Activated naive CD4-positive, alpha-beta T cell treated with anti-CD3 and anti-CD28 coated beads, Interleukin-2, amount 50 U/mL, for 72 hours (primary cell): ENCODE results near the gene DES. TPM values are rescaled to one million over a fixed set of nuclear protein-coding genes. Genes with fewer than 3 reads are reported as not detected.

Experiments used
- ATAC-seq, 2 donors: fragments of 150-1000 bp; cut with Tn5 transposase; 2 replicates each; pipeline ENCODE4 v1.10.0; 2021; ENCODE audit warnings: mild to moderate bottlenecking in 2 of 2, moderate library complexity in 2 of 2
- DNase-seq, 2 donors: peaks; one replicate each; pipeline ENCODE4 v3.0.0; 2021 to 2022; ENCODE audit warnings: low spot score in 2 of 2
- H3K27ac Mint-ChIP-seq, 2 donors: one replicate each; pipeline ENCODE4 v1.8.0; 2022; ENCODE audit warnings: mild to moderate bottlenecking in 2 of 2, mixed read lengths in 2 of 2
- H3K36me3 Mint-ChIP-seq, 2 donors: one replicate each; pipeline ENCODE4 v1.8.0; 2022; ENCODE audit warnings: mixed read lengths in 2 of 2
- H3K9me3 Mint-ChIP-seq, 2 donors: one replicate each; pipeline ENCODE4 v1.8.0; 2022; ENCODE audit warnings: mixed read lengths in 2 of 2
- total RNA-seq, 2 donors: library from RNA; stranded (reverse); gene quantifications; one replicate each; pipeline ENCODE4 v1.2.3, GENCODE V29; 2022

The DES gene
- total RNA-seq, 2 donors from 2014 or later, result not detected

GRCh38 chr2:219426534-219427136, 8.5 kb downstream of the DES start:
- Mint-ChIP-seq H3K36me3 (no peaks in the 10 kb centered on the region), H3K9me3 (no peaks in the 10 kb centered on the region)
- no peak for ATAC-seq

DNA sequence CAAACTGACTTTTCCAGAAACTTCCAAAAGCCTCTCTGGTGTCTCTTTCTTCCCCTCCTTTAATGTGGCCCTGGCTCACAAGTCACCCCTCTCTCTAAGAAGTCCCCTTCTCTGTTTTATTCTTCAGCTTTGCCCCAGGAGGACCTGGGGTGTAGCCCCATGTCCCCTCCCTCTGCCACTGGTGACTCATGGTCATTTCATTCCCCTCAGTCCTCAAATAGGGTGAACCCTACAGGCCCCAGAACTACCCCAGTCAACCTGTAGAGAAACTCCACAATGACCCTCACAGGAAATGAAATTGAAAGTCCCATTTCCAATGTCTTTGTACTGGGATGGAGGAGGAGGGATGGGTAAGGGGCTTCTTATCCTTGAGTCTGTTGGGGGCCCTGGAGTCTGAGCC, 10.3 kb downstream of the DES start:
- no peak for ATAC-seq
- Mint-ChIP-seq H3K9me3 (no peaks in the 10 kb centered on the region), H3K36me3 (no peaks in the 10 kb centered on the region), H3K27ac (no peak overlapping the region)
- DNase-seq, result no peak

More at GRCh38 chr2:219426534-219427136, 8.5 kb downstream of the DES start:
- H3K27ac Mint-ChIP-seq, result no peak overlapping the region
- no peak for DNase-seq

GRCh38 chr2:219429958-219430606, 11.9 kb downstream of the DES start:
- ATAC-seq, result no peak
- no peak for DNase-seq

GRCh38 chr2:219430633-219431615, 12.7 kb downstream of the DES start:
- peak in 1 of 2 donors; percentile 41 for ATAC-seq
- DNase-seq, result no peak
- Mint-ChIP-seq H3K36me3 (no peaks in the 10 kb centered on the region), H3K9me3 (no peaks in the 10 kb centered on the region), H3K27ac (no peak overlapping the region)

More at GRCh38 chr2:219429958-219430606, 11.9 kb downstream of the DES start:
- Mint-ChIP-seq H3K9me3 (no peaks in the 10 kb centered on the region), H3K36me3 (no peaks in the 10 kb centered on the region), H3K27ac (no peak overlapping the region)

GRCh38 chr2:219433666-219434467, 15.7 kb downstream of the DES start:
- no peaks in the 10 kb centered on the region for H3K36me3 Mint-ChIP-seq
- peak in 1 of 2 donors; percentile 64 for DNase-seq

DNA sequence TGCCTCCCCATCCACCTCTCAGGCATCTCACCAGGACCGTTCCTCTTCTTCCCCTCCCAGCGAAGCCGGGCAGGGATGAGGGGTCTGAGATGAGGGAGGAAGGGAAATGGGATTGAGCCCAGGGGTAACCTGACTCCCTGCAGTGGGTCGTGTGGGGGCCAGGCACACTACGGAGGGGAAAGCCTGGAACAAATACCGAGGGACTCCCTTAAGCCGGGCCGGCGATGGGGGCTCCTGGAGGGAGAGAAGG, 16.2 kb downstream of the DES start:
- Mint-ChIP-seq H3K27ac (no peak overlapping the region), H3K9me3 (no peaks in the 10 kb centered on the region), H3K36me3 (no peaks in the 10 kb centered on the region)
- DNase-seq (no peak), ATAC-seq (no peak)

More at GRCh38 chr2:219433666-219434467, 15.7 kb downstream of the DES start:
- Mint-ChIP-seq H3K9me3 (no peaks in the 10 kb centered on the region), H3K27ac (no peak overlapping the region)
- peak; percentile 34 to 71 for ATAC-seq

DNA sequence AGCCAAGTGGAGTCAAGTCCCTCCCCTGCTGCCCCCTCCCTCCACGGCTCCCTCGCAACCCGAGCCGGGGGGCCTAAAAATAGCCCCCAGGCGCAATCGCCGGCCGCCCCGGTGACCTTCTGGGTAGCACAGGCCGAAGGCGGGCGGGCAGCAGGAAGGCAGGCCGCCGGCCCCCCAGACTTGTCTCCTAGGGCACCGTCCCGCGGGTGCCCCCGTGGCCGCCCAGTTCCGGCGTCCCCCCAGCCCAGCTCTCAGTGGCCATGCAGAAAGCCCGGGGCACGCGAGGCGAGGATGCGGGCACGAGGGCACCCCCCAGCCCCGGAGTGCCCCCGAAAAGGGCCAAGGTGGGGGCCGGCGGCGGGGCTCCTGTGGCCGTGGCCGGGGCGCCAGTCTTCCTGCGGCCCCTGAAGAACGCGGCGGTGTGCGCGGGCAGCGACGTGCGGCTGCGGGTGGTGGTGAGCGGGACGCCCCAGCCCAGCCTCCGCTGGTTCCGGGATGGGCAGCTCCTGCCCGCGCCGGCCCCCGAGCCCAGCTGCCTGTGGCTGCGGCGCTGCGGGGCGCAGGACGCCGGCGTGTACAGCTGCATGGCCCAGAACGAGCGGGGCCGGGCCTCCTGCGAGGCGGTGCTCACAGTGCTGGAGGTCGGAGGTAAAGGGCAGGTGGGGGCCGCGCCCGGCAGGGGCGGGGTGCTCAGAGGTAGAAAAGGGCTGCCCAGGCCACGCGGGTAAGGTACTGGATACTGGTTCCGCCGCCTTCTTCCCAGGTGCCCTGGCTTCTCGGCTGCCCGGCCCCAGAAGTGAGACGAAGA, 16.7 kb downstream of the DES start, which contains the start of gene SPEG:
Gene SPEG (plus strand): TSS at position 126 of the 808 bp plus-strand sequence. CDS start 135 bp downstream, at position 261.
- H3K36me3 Mint-ChIP-seq, result no peaks in the 10 kb centered on the region
- no peak for DNase-seq
- peak; percentile 23 to 33 for ATAC-seq
- H3K9me3 Mint-ChIP-seq, result no peaks in the 10 kb centered on the region
- no peak within 1 kb of the TSS for H3K27ac Mint-ChIP-seq

GRCh38 chr2:219435701-219436100, 17.5 kb downstream of the DES start:
- Mint-ChIP-seq H3K36me3 (no peaks in the 10 kb centered on the region), H3K27ac (no peak overlapping the region), H3K9me3 (no peaks in the 10 kb centered on the region)
- ATAC-seq, result no peak
- no peak for DNase-seq

- H3K9me3 Mint-ChIP-seq, result no peaks in the 10 kb centered on the region
- no peak overlapping the region for H3K27ac Mint-ChIP-seq
- DNase-seq (no peak), ATAC-seq (no peak)
- no peaks in the 10 kb centered on the region for H3K36me3 Mint-ChIP-seq
Measured at GRCh38 chr2:219436491-219436890, 18.3 kb downstream of the DES start.

DNA sequence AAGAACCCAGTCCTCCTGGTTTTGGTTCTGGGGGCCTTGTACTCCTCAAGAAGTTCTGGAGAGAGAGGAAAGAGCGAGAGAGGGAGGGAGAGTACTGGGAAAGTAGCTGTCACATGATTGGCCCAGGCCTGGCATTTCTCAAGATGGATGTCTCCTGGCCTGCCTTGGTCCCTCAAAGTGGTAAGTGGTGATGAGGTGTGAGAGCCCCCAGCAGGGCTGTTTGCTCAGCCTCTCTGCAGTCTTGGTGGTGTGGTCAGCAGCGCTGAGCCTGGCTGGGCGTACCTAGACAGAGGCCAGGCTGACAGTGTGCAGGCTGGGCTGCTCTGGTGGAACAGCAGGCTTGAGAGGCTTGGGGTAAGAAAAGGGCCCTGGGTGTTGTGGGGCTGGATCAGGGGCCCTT, 19.0 kb downstream of the DES start:
- Mint-ChIP-seq H3K36me3 (no peaks in the 10 kb centered on the region), H3K9me3 (no peaks in the 10 kb centered on the region), H3K27ac (no peak overlapping the region)
- DNase-seq (no peak), ATAC-seq (no peak)

DNA sequence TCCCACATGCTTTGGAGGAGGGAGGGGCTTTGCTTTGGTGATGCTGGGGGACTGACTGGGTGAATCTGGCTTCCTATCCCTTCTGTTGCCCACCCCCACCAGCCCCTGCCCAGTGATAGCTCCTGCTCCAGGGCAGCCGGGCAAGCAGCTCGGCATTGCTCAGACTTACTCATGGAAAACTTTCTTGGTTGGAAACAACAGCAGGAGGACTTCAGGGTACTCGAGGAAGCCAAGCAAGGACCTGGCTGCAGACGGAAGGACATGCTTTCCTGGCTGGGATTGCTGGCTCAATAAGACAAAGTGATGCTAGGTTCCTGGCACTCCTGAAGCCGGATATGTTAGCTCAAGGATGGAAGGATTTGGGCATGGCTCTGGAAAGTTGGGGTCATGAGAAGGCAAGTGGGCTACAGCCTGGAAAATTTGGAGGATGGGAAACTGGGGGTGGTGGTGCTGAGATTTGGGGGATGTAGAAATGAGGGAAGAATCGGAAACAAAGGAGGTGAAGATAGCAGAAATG, 19.6 kb downstream of the DES start:
- DNase-seq, result no peak
- no peak overlapping the region for H3K27ac Mint-ChIP-seq
- no peak for ATAC-seq
- no peaks in the 10 kb centered on the region for H3K36me3 Mint-ChIP-seq
- H3K9me3 Mint-ChIP-seq, result no peaks in the 10 kb centered on the region

- no peak for ATAC-seq
Measured at GRCh38 chr2:219438453-219438852, 20.3 kb downstream of the DES start.

DNA sequence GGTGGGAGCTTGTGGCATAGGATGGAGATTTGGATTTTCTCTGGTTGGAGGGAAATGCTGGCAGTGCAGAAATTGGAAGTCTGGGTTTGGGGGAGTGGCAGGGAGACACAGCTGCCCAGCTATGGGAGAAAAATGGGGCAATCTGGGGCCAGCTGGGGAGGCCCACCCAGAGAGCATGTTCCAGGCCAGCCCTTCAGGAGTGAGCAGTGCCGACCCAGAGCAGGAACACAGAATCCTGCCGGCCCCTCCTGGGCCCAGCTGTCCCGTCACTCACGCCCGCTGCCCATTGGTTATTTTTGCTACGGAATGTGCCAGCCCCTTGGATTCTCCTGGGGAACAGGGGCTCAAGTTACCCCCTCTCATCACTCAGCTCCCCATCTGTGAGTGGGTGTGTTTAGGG, 21.3 kb downstream of the DES start:
- no peak for DNase-seq
- ATAC-seq, result no peak
- H3K36me3 Mint-ChIP-seq, result no peaks in the 10 kb centered on the region
- no peaks in the 10 kb centered on the region for H3K9me3 Mint-ChIP-seq
- H3K27ac Mint-ChIP-seq, result no peak overlapping the region

More at GRCh38 chr2:219438453-219438852, 20.3 kb downstream of the DES start:
- DNase-seq, result no peak
- no peak overlapping the region for H3K27ac Mint-ChIP-seq
- H3K9me3 Mint-ChIP-seq, result no peaks in the 10 kb centered on the region
- H3K36me3 Mint-ChIP-seq, result no peaks in the 10 kb centered on the region

GRCh38 chr2:219440388-219441256, 22.4 kb downstream of the DES start:
- DNase-seq (no peak), ATAC-seq (peak; percentile 36 to 55)
- H3K9me3 Mint-ChIP-seq, result no peaks in the 10 kb centered on the region
- no peak overlapping the region for H3K27ac Mint-ChIP-seq
- no peaks in the 10 kb centered on the region for H3K36me3 Mint-ChIP-seq
